Endothelial cell of umbilical vein (primary cell): Measurements from ENCODE around the gene CTSD. TPM values are rescaled to one million over a fixed set of nuclear protein-coding genes. Genes with fewer than 3 reads are reported as not detected.

Experiments used
- BruUV-seq: library from RNA; stranded (reverse); fragments of 400-500 nt; replicated peaks from 2 replicates; lab custom pipeline; 2021; lab: Mats Ljungman, UMichigan
- CTCF ChIA-PET: fragments of 300-600, 350-600 bp; sonication (Branson Sonifier 250); formaldehyde crosslinking; loops from one replicate; lab custom pipeline; 2021; ENCODE audit warnings: antibody characterized with exemption, inconsistent platforms; lab: Charles Lee
- POLR2A ChIA-PET: fragments of 300-600, 350-600 bp; sonication (Branson Sonifier 250); formaldehyde crosslinking; loops from one replicate; lab custom pipeline; 2021; ENCODE audit warnings: antibody characterized with exemption, inconsistent platforms; lab: Charles Lee
- DNase-seq: peaks from one replicate; pipeline ENCODE4 v3.0.0-alpha.2; 2011; ENCODE audit warnings: low read depth, low spot score
- FAIRE-seq: peaks from 2 replicates; lab custom pipeline; 2011; peaks lifted over from hg19 to GRCh38; lab: Jason Lieb, UNC
- H2AFZ ChIP-seq: 2 replicates; pipeline ENCODE4 v1.6.0; 2012; ENCODE audit warnings: low read depth, low read length, control low read depth, inconsistent platforms
- H3K27ac ChIP-seq: 2 replicates; pipeline ENCODE4 v1.5.1; 2011; ENCODE audit warnings: low read depth, mild to moderate bottlenecking, control low read depth, low read length, moderate library complexity; ENCODE audit not compliant: insufficient read depth
- H3K27me3 ChIP-seq, 2 experiments: 2 replicates each; pipeline versions ENCODE4 v1.6.0 to v1.6.1; 2011; ENCODE audit warnings: low read length in 2 of 2, mixed read lengths in 1 of 2; ENCODE audit not compliant: control insufficient read depth in 2 of 2, insufficient read depth in 2 of 2
- H3K36me3 ChIP-seq, 2 experiments: 2 replicates in 1 of 2; 3 replicates in 1 of 2; pipeline ENCODE4 v1.5.1; 2011; ENCODE audit warnings: low read length in 2 of 2, mild to moderate bottlenecking in 1 of 2, moderate library complexity in 1 of 2; ENCODE audit not compliant: control insufficient read depth in 2 of 2, insufficient read depth in 2 of 2; ENCODE audit errors: extremely low read depth in 1 of 2
- H3K4me1 ChIP-seq: 3 replicates; pipeline ENCODE4 v1.5.1; 2011; ENCODE audit warnings: mild to moderate bottlenecking, low read length; ENCODE audit not compliant: control insufficient read depth, insufficient read depth; ENCODE audit errors: extremely low read depth
- H3K4me2 ChIP-seq: 2 replicates; pipeline ENCODE4 v1.6.1; 2011; ENCODE audit warnings: low read length, control low read depth, mixed read lengths; ENCODE audit not compliant: insufficient read depth
- H3K4me3 ChIP-seq, 3 experiments: fragments of 200-600 bp in 1 of 3; sonication (generic), shearing (Covaris generic) in 1 of 3; replicated peaks in 1 of 3; 2 replicates each; pipeline ENCODE4 v1.5.1; 2011 to 2016; ENCODE audit warnings: control low read depth in 3 of 3, low read length in 3 of 3, mild to moderate bottlenecking in 2 of 3, inconsistent platforms in 1 of 3, low read depth in 1 of 3, moderate library complexity in 1 of 3; ENCODE audit not compliant: insufficient read depth in 1 of 3
- H3K79me2 ChIP-seq: 2 replicates; pipeline ENCODE4 v1.6.0; 2012; ENCODE audit warnings: low read length, inconsistent platforms; ENCODE audit not compliant: control insufficient read depth, insufficient read depth
- H3K9ac ChIP-seq: replicated peaks from 2 replicates; pipeline ENCODE3; 2011; ENCODE audit warnings: low read length, control low read depth; ENCODE audit not compliant: insufficient read depth; ENCODE audit errors: extremely low read depth
- H3K9me1 ChIP-seq: replicated peaks from 3 replicates; pipeline ENCODE4 v1.6.0; 2011; ENCODE audit warnings: mild to moderate bottlenecking, low read length; ENCODE audit not compliant: control insufficient read depth, insufficient read depth; ENCODE audit errors: extremely low read depth
- H3K9me3 ChIP-seq: replicated peaks from 2 replicates; pipeline ENCODE4 v1.5.1; 2012; ENCODE audit warnings: low read length, inconsistent platforms; ENCODE audit not compliant: control insufficient read depth, insufficient read depth
- H4K20me1 ChIP-seq: replicated peaks from 2 replicates; pipeline ENCODE3; 2011; ENCODE audit warnings: mild to moderate bottlenecking, low read length; ENCODE audit not compliant: control insufficient read depth, insufficient read depth; ENCODE audit errors: extremely low read depth
- CTCF ChIP-seq, 2 donors: IDR thresholded peaks; 1 replicate in 1 of 2; 2 replicates in 1 of 2; pipeline ENCODE4 v1.5.1; 2011; ENCODE audit warnings: low read length in 2 of 2, mild to moderate bottlenecking in 2 of 2, moderate library complexity in 2 of 2, control low read depth in 1 of 2, inconsistent platforms in 1 of 2, low read depth in 1 of 2; ENCODE audit not compliant: insufficient read depth in 1 of 2; ENCODE audit errors: extremely low read depth in 1 of 2
- EZH2 ChIP-seq: IDR thresholded peaks from 2 replicates; pipeline ENCODE4 v1.6.1; 2012; ENCODE audit warnings: borderline replicate concordance, low read depth, mild to moderate bottlenecking, moderate library complexity, low read length, inconsistent platforms; ENCODE audit not compliant: severe bottlenecking
- FOS ChIP-seq: IDR thresholded peaks from 2 replicates; pipeline ENCODE4 v1.6.1; 2011; ENCODE audit warnings: mild to moderate bottlenecking, low read length, moderate library complexity, borderline replicate concordance; ENCODE audit not compliant: insufficient read depth
- GATA2 ChIP-seq: IDR thresholded peaks from 2 replicates; pipeline ENCODE4 v1.7.0; 2011; ENCODE audit warnings: low read depth, mild to moderate bottlenecking, moderate library complexity, mixed read lengths, low read length; ENCODE audit not compliant: insufficient read length, insufficient read depth
- JUN ChIP-seq: IDR thresholded peaks from 2 replicates; pipeline ENCODE4 v1.6.1; 2011; ENCODE audit warnings: borderline replicate concordance, low read depth; ENCODE audit not compliant: insufficient read length, insufficient read depth
- MAX ChIP-seq: IDR thresholded peaks from 2 replicates; pipeline ENCODE4 v1.6.1; 2011; ENCODE audit not compliant: insufficient read depth, insufficient read length
- MYC ChIP-seq: IDR thresholded peaks from one replicate; pipeline ENCODE4 v1.6.1; 2011; ENCODE audit warnings: mild to moderate bottlenecking, low read depth, low read length
- POLR2A ChIP-seq: IDR thresholded peaks from 2 replicates; pipeline ENCODE4 v1.6.1; 2012; ENCODE audit warnings: low read depth, mild to moderate bottlenecking, control low read depth, low read length
- POLR2AphosphoS5 ChIP-seq: IDR thresholded peaks from 2 replicates; pipeline ENCODE4 v1.6.1; 2012; ENCODE audit warnings: low read depth, mild to moderate bottlenecking, control low read depth, low read length, moderate library complexity; ENCODE audit not compliant: insufficient read depth
- dilution Hi-C: fragments of 300-500 bp; cut with MboI; formaldehyde crosslinking; loops from one replicate; pipeline ENCODE4 v1.15.0; 2019; ENCODE audit warnings: low sequenced_read_pairs; ENCODE audit not compliant: extremely low pct_ligation_motif_present
- intact Hi-C: fragments of 100-400 bp; cut with micrococcal nuclease; formaldehyde crosslinking; loops from one replicate; pipeline ENCODE4 v1.10.0; 2022
- polyA plus RNA-seq, 4 experiments: library from polyadenylated mRNA; depleted of rRNA in 3 of 4; stranded (reverse) in 3 of 4; unstranded in 1 of 4; fragments of >200 nt; gene quantifications; 2 replicates each; pipeline versions ENCODE4 v1.2.1 to v1.2.3, GENCODE V29; 2011 to 2012; ENCODE audit warnings: missing spikeins in 1 of 4
- total RNA-seq: library from RNA; stranded (reverse); gene quantifications from 2 replicates; pipeline ENCODE4 v1.2.3, GENCODE V29; 2021

The CTSD gene
- total and polyA plus RNA-seq, 2 donors (not counting 3 experiments of a cell fraction or from before 2014, with no cell fraction given), result 215 to 248 TPM

- dilution Hi-C loops, result no loop called here
- FAIRE-seq (peak; percentile 21), DNase-seq (no peak)
- Histone ChIP-seq H3K4me2 (no peak overlapping the region), H3K27me3 (no peaks in the 10 kb centered on the region), H4K20me1 (no peaks in the 10 kb centered on the region), H3K9me1 (no peaks in the 10 kb centered on the region), H3K79me2 (peaks cover 9% of the 10 kb centered on the region), H3K4me3 (no peak overlapping the region), H3K4me1 (peaks cover 22% of the 10 kb centered on the region), H3K36me3 (peaks cover 0 to 13% of the 10 kb centered on the region in 2 experiments), H3K27ac (no peak overlapping the region), H2AFZ (no peak overlapping the region), H3K9ac (no peak overlapping the region), H3K9me3 (no peaks in the 10 kb centered on the region)
- no TSS peak for BruUV-seq
- CTCF ChIA-PET, result interaction anchor here (0.6 to 1.4 kb wide), 4 partner anchors 11 to 639 kb away, joined by 3 to 6 read pairs (median 3); partner anchors contain the start of gene TSSC4
- intact Hi-C loops, result loop anchor here (5.0 kb wide), 1 partner anchor 70 kb away; no protein-coding TSS in a partner anchor
- POLR2A ChIA-PET, result no interaction called here
- TF ChIP-seq GATA2 (no peak), FOS (no peak), EZH2 (no peak), POLR2A (no peak), CTCF (IDR thresholded peaks at IDR 0.05; ENCODE audit: extremely low read depth in 1 of 2, insufficient read depth in 1 of 2, low read depth in 1 of 2, low read length in 2 of 2) (no peak), POLR2AphosphoS5 (no peak), MAX (no peak), MYC (no peak), JUN (no peak)
Observed at GRCh38 chr11:1761857-1762536, 1.7 kb downstream of the CTSD start.
